GM19099 (cell line): ENCODE data around the gene UGT1A5.

Experiments used
- POLR2A ChIP-seq: IDR thresholded peaks from 3 replicates; pipeline ENCODE4 v1.6.1; 2011; ENCODE audit warnings: low read depth; ENCODE audit not compliant: insufficient read length; ENCODE audit errors: extremely low read depth

UGT1A5 gene

DNA sequence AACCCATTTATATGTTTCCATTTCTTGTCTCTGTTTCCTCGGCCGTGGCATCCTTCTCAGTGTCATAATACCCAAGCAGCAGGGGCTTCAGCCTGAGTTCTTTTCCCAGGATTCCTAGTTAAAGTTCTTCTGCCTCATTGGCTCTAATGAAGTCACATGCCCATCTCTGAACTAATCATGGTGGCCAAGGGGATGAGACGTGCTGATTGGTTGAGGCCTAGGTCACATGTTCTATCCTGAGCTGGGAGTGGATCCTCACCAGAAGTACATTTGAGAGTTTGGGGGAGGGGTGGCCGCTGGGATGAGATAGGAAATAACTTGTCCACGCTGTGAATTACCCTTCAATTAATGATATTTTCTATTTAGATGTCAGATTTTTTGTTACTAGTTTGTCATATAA, 3.8 kb upstream of the UGT1A5 start:
- TF ChIP-seq POLR2A = no peak

DNA sequence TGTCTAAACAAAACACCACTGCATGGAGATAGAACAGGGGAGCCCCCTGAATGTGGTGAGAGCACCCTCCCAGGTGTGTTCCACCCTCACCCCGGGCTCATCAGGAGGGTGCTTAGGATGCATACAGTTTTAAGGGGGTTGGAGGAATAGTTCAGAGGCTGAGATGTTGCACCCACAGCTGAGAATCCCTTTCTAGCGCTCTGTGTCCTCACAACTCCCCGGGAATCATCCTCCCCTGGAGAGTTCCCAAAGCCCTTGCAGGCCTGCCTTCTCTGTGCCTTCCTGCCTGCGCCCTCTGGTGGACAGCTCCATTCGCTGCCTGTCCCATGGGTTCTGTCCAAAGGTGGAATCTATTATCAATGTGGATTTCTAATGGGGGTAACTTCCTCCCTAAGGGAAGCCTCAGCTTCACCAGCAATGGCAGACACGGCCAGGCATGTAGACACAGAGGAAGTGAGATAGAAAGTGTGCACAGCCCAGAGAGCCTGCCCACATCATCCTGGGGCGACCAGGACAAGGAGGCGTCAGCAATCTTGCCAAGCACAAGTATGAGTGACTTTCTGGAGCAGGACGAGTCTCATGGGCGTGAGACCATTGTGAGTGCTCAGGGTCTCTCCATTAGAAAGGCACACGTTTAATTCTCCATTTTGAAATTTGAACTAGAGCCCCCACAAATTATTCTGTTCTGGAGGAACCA, 1.2 kb upstream of the UGT1A5 start:
- TF ChIP-seq POLR2A = no peak

DNA sequence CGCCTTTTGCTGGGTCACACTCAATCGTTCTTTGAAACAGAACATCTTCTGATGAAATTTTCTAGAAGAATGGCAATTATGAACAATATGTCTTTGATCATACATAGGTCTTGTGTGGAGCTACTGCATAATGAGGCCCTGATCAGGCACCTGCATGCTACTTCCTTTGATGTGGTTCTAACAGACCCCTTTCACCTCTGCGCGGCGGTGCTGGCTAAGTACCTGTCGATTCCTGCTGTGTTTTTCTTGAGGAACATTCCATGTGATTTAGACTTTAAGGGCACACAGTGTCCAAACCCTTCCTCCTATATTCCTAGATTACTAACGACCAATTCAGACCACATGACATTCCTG, 532 bp downstream of the UGT1A5 start:
- no peak for TF ChIP-seq POLR2A

DNA sequence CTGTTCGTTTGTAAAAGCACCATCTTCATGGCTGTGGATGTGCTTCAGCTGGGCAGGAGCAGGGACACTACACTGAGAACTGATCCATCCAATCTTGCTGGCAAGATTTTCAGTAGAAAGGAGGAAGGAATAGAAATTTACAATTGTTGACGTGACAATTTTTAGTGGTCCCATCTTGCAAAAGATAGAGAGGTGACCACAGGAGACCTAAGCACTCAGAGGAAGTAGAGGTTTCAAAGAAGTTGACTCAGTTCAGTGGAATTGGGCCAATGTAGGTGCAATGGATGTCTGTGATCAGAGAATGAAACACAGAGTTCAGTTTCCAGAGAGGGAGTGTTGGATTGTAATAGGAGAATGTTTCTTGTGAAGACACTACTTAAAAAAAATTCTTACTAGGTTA, 1.4 kb downstream of the UGT1A5 start:
- no peak for TF ChIP-seq POLR2A

DNA sequence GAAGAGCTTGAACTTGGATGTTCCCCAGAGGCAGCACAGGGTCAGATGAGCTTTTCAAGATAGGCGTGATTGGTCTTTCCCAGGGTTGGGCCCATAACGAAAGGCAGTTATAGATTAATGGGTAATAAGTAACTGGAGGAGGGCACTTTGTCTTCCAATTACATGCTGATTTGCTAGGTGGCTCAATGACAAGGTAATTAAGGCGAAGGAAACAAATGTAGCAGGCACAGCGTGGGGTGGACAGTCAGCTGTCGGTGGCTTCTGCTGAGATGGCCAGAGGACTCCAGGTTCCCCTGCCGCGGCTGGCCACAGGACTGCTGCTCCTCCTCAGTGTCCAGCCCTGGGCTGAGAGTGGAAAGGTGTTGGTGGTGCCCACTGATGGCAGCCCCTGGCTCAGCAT, 5.8 kb downstream of the UGT1A5 start, which contains the start of gene UGT1A4:
Gene UGT1A4 (plus strand): TSS at position 185 of the 400 bp plus-strand sequence. CDS start 85 bp downstream, at position 270.
- TF ChIP-seq POLR2A = no peak

DNA sequence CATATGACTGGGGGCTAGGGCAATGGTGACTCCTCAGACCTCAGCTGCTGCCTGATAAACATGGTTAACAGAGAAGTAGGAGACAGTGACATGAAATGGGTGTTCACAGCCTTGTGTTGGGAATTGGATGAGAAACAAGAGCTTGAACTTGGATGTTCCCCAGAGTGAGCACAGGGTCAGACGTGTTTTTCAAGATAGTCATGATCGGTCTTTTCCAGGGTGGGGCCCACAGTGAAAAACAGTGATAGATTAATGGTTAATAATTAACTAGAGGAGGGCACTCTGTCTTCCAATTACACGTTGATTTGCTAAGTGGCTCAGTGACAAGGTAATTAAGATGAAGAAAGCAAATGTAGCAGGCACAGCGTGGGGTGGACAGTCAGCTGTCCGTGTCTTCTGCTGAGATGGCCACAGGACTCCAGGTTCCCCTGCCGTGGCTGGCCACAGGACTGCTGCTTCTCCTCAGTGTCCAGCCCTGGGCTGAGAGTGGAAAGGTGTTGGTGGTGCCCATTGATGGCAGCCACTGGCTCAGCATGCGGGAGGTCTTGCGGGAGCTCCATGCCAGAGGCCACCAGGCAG, 16.1 kb downstream of the UGT1A5 start, which contains the start of gene UGT1A3:
Gene UGT1A3 (plus strand): TSS at position 320 of the 579 bp plus-strand sequence. CDS start 85 bp downstream, at position 405.
- TF ChIP-seq POLR2A = no peak

GRCh38 chr2:233740870-233741269, 28.2 kb downstream of the UGT1A5 start:
- no peak for TF ChIP-seq POLR2A

GRCh38 chr2:233743464-233744259, 31.0 kb downstream of the UGT1A5 start:
- no peak for TF ChIP-seq POLR2A

DNA sequence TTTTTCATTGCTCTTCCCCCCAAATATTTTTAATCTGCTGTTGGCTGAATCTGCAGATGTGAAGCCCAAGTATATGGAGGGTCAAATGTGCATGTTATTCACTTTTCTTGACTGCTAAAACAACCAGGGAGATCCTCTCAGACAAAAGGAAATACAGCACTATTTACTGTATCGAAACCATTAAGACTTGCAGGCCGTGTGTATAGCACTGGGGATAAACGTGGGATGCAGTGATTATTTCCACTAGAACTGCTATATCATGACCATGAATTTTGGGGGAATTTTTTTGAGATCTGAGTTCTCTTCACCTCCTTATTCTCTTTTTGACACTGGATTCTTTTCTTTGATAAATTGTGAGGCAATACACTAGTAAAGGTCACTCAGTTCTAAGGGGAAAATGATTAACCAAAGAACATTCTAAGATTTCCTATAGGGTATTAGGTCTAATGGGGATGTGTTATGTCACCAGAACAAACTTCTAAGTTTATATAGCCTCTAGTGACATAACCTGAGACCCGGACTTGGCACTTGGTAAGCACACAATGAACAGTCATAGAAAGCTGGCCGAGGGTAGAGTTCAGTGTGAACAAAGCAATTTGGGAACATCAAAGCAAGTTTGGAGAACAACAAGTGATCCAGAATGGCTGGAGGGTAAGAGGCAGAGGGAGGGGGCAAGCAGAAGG, 32.5 kb downstream of the UGT1A5 start:
- no peak for TF ChIP-seq POLR2A

GRCh38 chr2:233746475-233747282, 34.0 kb downstream of the UGT1A5 start:
- no peak for TF ChIP-seq POLR2A

GRCh38 chr2:233747283-233747544, 34.5 kb downstream of the UGT1A5 start:
- no peak for TF ChIP-seq POLR2A

- no peak for TF ChIP-seq POLR2A
Observed at GRCh38 chr2:233754872-233755611, 42.3 kb downstream of the UGT1A5 start.

GRCh38 chr2:233756429-233757081, 43.8 kb downstream of the UGT1A5 start:
- TF ChIP-seq POLR2A = no peak
